ENCODE measurements around the gene SUN1. TPM values are rescaled to one million over a fixed set of nuclear protein-coding genes. Genes with fewer than 3 reads are reported as not detected.
A peak's percentile ranks its signal among the peaks of the same experiment; 100 is the strongest.
"Not testable (repeated sequence)": the region's sequence is repeated elsewhere in the genome, so short reads cannot be mapped to it uniquely, and the experiment has no call there.

SUN1 gene
- total RNA-seq, 1 experiment from 2014 or later: 252 TPM

DNA sequence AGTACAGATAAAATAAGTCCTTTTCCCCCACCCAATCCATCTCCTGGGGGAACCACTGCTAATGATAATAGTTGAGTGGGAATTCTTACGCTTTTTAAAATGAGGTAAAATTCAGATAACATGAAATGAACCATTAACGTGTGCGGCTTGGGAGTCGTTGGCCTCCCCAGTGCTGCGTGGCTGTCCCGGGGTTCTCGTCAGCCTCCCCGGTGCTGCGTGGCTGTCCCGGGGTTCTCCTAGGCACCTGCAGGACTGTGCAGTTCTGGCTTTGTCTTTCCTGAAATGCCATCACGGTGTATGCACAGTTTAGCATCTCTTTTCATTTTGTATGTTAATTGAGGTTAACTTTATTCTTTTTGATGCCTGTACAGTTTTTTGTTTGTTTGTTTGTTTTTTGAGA lies 13.5 kb downstream of the SUN1 start:
- CTCF ChIA-PET: interaction anchor here (1.2 kb wide), 1 partner anchor 9 kb away, joined by 4 read pairs; no protein-coding TSS in a partner anchor
- Mint-ChIP-seq H3K4me3 (ENCODE audit: low read depth, unreplicated experiment) (no peak overlapping the region), H3K27me3 (ENCODE audit: unreplicated experiment) (no peaks in the 10 kb centered on the region), H3K36me3 (ENCODE audit: insufficient read depth, unreplicated experiment) (peaks cover 68% of the 10 kb centered on the region), H3K9me3 (ENCODE audit: low read depth, unreplicated experiment) (no peaks in the 10 kb centered on the region), H3K4me1 (ENCODE audit: low read depth, unreplicated experiment) (no peaks in the 10 kb centered on the region), H3K27ac (ENCODE audit: unreplicated experiment) (no peak overlapping the region)
- TF ChIP-seq, protein P1, sequence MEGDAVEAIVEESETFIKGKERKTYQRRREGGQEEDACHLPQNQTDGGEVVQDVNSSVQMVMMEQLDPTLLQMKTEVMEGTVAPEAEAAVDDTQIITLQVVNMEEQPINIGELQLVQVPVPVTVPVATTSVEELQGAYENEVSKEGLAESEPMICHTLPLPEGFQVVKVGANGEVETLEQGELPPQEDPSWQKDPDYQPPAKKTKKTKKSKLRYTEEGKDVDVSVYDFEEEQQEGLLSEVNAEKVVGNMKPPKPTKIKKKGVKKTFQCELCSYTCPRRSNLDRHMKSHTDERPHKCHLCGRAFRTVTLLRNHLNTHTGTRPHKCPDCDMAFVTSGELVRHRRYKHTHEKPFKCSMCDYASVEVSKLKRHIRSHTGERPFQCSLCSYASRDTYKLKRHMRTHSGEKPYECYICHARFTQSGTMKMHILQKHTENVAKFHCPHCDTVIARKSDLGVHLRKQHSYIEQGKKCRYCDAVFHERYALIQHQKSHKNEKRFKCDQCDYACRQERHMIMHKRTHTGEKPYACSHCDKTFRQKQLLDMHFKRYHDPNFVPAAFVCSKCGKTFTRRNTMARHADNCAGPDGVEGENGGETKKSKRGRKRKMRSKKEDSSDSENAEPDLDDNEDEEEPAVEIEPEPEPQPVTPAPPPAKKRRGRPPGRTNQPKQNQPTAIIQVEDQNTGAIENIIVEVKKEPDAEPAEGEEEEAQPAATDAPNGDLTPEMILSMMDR (IDR thresholded peaks at IDR 0.05; ENCODE audit: unreplicated experiment): no peak
- intact Hi-C loops (cut with micrococcal nuclease; ENCODE audit: unreplicated experiment): no loop called here
- DNase-seq: no peak
- no TSS peak for BruUV-seq (replicated peaks)

DNA sequence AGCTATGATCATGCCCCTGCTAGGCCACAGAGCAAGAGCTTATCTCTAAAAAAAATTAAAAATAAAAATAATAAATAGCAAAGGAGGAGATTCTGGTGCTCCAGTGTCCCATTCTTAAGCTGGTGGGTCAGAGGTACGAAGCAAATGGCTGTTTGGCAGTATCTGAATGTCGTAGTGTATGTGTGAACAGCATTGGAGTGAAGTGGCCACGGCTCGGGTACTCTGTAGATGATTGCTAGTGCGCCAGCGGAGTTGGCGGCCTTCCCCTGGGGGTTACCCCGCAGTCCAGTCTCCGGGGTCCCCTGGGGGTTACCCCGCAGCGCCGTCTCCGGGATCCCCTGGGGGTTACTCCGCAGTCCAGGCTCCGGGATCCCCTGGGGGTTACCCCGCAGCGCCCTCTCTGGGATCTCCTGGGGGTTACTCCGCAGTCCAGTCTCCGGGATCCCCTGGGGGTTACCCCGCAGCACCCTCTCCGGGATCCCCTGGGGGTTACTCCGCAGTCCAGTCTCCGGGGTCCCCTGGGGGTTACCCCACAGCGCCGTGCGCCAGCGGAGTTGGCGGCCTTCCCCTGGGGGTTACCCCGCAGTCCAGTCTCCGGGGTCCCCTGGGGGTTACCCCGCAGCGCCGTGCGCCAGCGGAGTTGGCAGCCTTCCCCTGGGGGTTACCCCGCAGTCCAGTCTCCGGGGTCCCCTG lies 14.8 kb downstream of the SUN1 start:
- H3K9me3 Mint-ChIP-seq (ENCODE audit: low read depth, unreplicated experiment); H3K27me3 Mint-ChIP-seq (ENCODE audit: unreplicated experiment); DNase-seq; H3K27ac Mint-ChIP-seq (ENCODE audit: unreplicated experiment); H3K4me1 Mint-ChIP-seq (ENCODE audit: low read depth, unreplicated experiment); intact Hi-C loops (cut with micrococcal nuclease; ENCODE audit: unreplicated experiment); BruUV-seq (replicated peaks); H3K4me3 Mint-ChIP-seq (ENCODE audit: low read depth, unreplicated experiment): not testable (repeated sequence)
- TF ChIP-seq, protein P1 (IDR thresholded peaks at IDR 0.05; ENCODE audit: unreplicated experiment): peak; percentile 13
- CTCF ChIA-PET: interaction anchor here (1.2 kb wide), 1 partner anchor 11 kb away, joined by 4 read pairs; no protein-coding TSS in a partner anchor
- H3K36me3 Mint-ChIP-seq (ENCODE audit: insufficient read depth, unreplicated experiment): peaks cover 65% of the 10 kb centered on the region

DNA sequence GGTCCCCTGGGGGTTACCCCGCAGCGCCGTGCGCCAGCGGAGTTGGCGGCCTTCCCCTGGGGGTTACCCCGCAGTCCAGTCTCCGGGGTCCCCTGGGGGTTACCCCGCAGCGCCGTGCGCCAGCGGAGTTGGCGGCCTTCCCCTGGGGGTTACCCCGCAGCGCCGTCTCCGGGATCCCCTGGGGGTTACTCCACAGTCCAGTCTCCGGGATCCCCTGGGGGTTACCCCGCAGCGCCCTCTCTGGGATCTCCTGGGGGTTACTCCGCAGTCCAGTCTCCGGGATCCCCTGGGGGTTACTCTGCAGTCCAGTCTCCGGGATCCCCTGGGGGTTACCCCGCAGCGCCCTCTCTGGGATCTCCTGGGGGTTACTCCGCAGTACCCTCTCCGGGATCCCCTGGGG lies 15.5 kb downstream of the SUN1 start:
- H3K27me3 Mint-ChIP-seq (ENCODE audit: unreplicated experiment); CTCF ChIA-PET; H3K4me1 Mint-ChIP-seq (ENCODE audit: low read depth, unreplicated experiment); BruUV-seq (replicated peaks); intact Hi-C loops (cut with micrococcal nuclease; ENCODE audit: unreplicated experiment); H3K4me3 Mint-ChIP-seq (ENCODE audit: low read depth, unreplicated experiment); H3K27ac Mint-ChIP-seq (ENCODE audit: unreplicated experiment); H3K9me3 Mint-ChIP-seq (ENCODE audit: low read depth, unreplicated experiment); DNase-seq: not testable (repeated sequence)
- peaks cover 65% of the 10 kb centered on the region for H3K36me3 Mint-ChIP-seq (ENCODE audit: insufficient read depth, unreplicated experiment)

DNA sequence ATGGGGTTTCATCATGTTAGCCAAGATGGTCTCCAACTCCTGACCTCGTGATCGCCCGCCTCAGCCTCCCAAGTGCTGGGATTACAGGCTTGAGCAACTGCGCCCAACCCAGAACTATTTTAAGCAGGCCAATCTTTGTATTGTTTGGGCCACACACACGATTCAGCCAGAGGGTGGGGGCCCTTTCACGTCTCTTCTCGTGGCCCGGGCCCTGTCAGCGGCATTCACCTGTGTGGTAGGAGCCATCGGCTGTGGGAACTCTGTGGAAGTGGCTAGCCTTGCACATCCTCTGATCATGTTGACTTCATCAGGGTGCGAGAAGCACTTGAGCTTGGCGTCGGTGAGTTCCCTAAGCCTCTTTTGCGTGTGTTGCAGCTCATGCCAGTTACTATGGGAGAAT lies 16.9 kb downstream of the SUN1 start:
- H3K9me3 Mint-ChIP-seq (ENCODE audit: low read depth, unreplicated experiment): no peaks in the 10 kb centered on the region
- no peak overlapping the region for H3K4me3 Mint-ChIP-seq (ENCODE audit: low read depth, unreplicated experiment)
- no TSS peak for BruUV-seq (replicated peaks)
- TF ChIP-seq, protein P1 (IDR thresholded peaks at IDR 0.05; ENCODE audit: unreplicated experiment): no peak
- peaks cover 67% of the 10 kb centered on the region for H3K36me3 Mint-ChIP-seq (ENCODE audit: insufficient read depth, unreplicated experiment)
- CTCF ChIA-PET: interaction anchor here (0.5 kb wide), 1 partner anchor 21 kb away, joined by 3 read pairs; no protein-coding TSS in a partner anchor
- H3K27ac Mint-ChIP-seq (ENCODE audit: unreplicated experiment): no peak overlapping the region
- DNase-seq: no peak
- no peaks in the 10 kb centered on the region for H3K27me3 Mint-ChIP-seq (ENCODE audit: unreplicated experiment)
- intact Hi-C loops (cut with micrococcal nuclease; ENCODE audit: unreplicated experiment): no loop called here
- no peaks in the 10 kb centered on the region for H3K4me1 Mint-ChIP-seq (ENCODE audit: low read depth, unreplicated experiment)

DNA sequence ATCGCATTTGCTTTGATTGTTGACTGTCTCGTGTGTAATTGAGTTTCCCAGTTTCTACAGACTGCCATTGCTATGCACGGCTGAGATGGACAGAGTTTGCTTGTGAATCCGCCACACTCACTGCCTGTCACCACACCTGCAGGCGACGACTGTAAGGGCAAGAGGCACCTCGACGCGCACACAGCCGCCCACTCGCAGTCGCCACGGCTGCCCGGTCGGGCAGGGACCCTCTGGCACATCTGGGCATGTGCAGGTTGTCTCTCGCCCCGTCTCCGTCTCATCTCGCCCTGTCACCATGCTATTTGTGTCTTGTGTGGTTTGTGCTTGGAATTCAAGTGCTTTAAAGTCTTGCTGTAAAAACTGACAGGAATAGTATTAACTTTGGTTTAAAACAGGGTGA lies 17.5 kb downstream of the SUN1 start:
- H3K9me3 Mint-ChIP-seq (ENCODE audit: low read depth, unreplicated experiment): no peaks in the 10 kb centered on the region
- DNase-seq: no peak
- H3K27me3 Mint-ChIP-seq (ENCODE audit: unreplicated experiment): no peaks in the 10 kb centered on the region
- no TSS peak for BruUV-seq (replicated peaks)
- H3K27ac Mint-ChIP-seq (ENCODE audit: unreplicated experiment): no peak overlapping the region
- CTCF ChIA-PET: interaction anchor here (0.5 kb wide), 1 partner anchor 20 kb away, joined by 3 read pairs; no protein-coding TSS in a partner anchor
- H3K4me3 Mint-ChIP-seq (ENCODE audit: low read depth, unreplicated experiment): no peak overlapping the region
- intact Hi-C loops (cut with micrococcal nuclease; ENCODE audit: unreplicated experiment): no loop called here
- peaks cover 67% of the 10 kb centered on the region for H3K36me3 Mint-ChIP-seq (ENCODE audit: insufficient read depth, unreplicated experiment)
- no peaks in the 10 kb centered on the region for H3K4me1 Mint-ChIP-seq (ENCODE audit: low read depth, unreplicated experiment)
- TF ChIP-seq, protein P1 (IDR thresholded peaks at IDR 0.05; ENCODE audit: unreplicated experiment): no peak
